ENCODE measurements around the gene TENM4.

TENM4 gene

DNA sequence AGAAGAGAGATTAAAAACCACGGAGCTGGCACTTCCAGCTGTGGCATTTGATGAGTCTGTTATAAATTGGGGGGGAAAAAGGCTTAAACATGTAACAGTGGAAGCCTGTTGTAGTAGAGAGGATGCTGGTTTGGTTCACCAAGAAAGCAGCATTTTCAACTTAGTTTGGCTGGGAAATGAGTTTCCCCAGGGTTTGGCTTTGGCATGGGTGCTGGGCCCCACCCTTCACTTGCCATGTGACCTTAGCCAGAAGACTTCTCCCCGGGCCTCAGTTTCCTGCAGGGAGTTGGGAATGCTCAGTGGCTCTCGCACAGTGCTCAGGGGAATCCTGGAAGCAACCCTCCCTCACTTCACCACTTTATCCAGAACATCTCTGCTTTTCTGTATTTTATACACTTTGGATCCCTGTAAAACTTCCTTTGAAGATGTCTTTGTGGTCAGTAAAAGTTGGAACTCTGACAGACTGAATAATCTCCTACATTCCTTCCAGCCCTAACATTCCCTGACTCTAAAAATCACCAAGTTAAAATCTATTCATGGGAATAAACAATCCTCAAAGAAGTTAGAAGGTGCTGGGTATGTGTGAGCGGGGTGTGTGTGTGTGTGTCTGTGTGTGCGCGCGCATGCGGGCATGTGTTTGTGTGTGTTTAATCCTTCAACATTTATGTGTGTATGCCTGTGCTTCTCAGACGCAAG is 166.0 kb downstream of the TENM4 start (continued):
- TF ChIP-seq, protein P1, sequence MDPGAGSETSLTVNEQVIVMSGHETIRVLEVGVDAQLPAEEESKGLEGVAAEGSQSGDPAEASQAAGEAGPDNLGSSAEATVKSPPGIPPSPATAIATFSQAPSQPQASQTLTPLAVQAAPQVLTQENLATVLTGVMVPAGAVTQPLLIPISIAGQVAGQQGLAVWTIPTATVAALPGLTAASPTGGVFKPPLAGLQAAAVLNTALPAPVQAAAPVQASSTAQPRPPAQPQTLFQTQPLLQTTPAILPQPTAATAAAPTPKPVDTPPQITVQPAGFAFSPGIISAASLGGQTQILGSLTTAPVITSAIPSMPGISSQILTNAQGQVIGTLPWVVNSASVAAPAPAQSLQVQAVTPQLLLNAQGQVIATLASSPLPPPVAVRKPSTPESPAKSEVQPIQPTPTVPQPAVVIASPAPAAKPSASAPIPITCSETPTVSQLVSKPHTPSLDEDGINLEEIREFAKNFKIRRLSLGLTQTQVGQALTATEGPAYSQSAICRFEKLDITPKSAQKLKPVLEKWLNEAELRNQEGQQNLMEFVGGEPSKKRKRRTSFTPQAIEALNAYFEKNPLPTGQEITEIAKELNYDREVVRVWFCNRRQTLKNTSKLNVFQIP (CRISPR knock-in tag; IDR thresholded peaks at IDR 0.05; ENCODE audit: borderline replicate concordance, low read depth) = no peak
- no peak for TF ChIP-seq ZFP3 (CRISPR knock-in tag; IDR thresholded peaks at IDR 0.05)

DNA sequence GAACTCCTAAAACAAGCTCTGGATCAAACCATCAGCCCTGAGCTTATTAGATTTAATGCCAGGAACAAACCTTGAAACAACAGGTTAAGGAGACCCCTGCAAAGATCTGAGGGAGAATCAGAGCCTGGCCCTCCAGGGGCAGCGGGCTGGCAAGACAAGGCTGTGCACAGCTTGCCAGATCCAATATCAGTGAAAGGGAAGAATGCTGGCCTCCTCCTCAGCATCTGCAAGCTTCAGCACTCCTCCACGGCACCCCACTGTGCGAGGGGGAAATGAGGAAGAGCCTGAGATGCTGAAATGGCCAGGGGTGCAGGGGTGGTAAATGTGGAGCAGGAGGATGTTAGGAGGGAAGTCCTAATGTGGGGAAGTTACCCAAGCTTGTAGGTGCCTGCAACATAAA is 167.0 kb downstream of the TENM4 start:
- no peak for TF ChIP-seq RARB (CRISPR knock-in tag; IDR thresholded peaks at IDR 0.05)
- TF ChIP-seq, protein P2, sequence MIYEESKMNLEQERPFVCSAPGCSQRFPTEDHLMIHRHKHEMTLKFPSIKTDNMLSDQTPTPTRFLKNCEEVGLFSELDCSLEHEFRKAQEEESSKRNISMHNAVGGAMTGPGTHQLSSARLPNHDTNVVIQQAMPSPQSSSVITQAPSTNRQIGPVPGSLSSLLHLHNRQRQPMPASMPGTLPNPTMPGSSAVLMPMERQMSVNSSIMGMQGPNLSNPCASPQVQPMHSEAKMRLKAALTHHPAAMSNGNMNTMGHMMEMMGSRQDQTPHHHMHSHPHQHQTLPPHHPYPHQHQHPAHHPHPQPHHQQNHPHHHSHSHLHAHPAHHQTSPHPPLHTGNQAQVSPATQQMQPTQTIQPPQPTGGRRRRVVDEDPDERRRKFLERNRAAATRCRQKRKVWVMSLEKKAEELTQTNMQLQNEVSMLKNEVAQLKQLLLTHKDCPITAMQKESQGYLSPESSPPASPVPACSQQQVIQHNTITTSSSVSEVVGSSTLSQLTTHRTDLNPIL (CRISPR knock-in tag; IDR thresholded peaks at IDR 0.05; ENCODE audit: low read depth) = no peak
- no peak for TF ChIP-seq TOX (CRISPR knock-in tag; IDR thresholded peaks at IDR 0.05; ENCODE audit: borderline replicate concordance)
- no peak for TF ChIP-seq OSR1 (CRISPR knock-in tag; IDR thresholded peaks at IDR 0.05)
- TF ChIP-seq ZC3H10 (CRISPR knock-in tag; IDR thresholded peaks at IDR 0.05) = no peak

DNA sequence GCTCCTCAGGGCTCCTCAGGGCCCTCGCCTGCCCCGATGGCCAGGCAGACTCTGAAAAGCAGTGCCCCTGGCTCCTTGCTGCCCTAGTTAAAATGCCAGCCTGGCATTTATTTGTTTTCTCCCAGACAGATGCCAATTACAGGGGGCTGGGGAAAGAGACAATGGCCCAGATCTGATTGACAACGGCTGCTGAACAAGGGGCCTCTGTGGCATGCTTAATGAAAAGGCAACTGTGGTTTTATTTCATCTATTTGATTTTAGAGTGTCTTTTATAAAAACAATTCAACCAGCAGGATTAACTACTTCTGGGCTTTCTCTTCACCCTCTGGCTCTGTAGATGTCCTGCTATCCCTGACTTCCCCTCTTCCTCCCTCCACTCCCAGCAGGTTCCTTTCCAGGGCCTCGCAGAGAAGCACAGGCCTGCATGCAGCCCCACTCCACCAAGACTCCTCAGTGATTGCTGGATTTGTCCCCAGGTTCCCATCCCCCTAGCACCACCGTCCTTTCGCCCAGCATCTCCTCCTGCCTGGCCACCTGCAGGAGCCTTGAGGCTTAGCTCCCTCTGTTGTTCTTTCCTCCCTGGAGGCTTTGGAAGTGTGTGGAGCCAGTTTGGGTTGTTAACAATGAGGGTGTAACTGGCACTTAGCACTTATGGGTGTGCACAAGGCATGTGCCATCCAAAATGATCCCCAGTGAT is 171.1 kb downstream of the TENM4 start:
- TF ChIP-seq ZNF8 (CRISPR knock-in tag; IDR thresholded peaks at IDR 0.05) (no peak), ZNF565 (CRISPR knock-in tag; conservative IDR thresholded peaks at IDR 0.05; ENCODE audit: low read depth) (no peak), ARNTL (CRISPR knock-in tag; IDR thresholded peaks at IDR 0.05; ENCODE audit: borderline replicate concordance, low read depth) (no peak), TOX (CRISPR knock-in tag; IDR thresholded peaks at IDR 0.05; ENCODE audit: borderline replicate concordance) (no peak), ISL1 (CRISPR knock-in tag; IDR thresholded peaks at IDR 0.05) (no peak), ZFP30 (CRISPR knock-in tag; IDR thresholded peaks at IDR 0.05) (no peak), ZC3H10 (CRISPR knock-in tag; IDR thresholded peaks at IDR 0.05) (no peak)
- TF ChIP-seq, protein P3, sequence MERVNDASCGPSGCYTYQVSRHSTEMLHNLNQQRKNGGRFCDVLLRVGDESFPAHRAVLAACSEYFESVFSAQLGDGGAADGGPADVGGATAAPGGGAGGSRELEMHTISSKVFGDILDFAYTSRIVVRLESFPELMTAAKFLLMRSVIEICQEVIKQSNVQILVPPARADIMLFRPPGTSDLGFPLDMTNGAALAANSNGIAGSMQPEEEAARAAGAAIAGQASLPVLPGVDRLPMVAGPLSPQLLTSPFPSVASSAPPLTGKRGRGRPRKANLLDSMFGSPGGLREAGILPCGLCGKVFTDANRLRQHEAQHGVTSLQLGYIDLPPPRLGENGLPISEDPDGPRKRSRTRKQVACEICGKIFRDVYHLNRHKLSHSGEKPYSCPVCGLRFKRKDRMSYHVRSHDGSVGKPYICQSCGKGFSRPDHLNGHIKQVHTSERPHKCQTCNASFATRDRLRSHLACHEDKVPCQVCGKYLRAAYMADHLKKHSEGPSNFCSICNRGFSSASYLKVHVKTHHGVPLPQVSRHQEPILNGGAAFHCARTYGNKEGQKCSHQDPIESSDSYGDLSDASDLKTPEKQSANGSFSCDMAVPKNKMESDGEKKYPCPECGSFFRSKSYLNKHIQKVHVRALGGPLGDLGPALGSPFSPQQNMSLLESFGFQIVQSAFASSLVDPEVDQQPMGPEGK (CRISPR knock-in tag; IDR thresholded peaks at IDR 0.05; ENCODE audit: borderline replicate concordance) = no peak
- TF ChIP-seq, protein P1 (CRISPR knock-in tag; IDR thresholded peaks at IDR 0.05; ENCODE audit: borderline replicate concordance, low read depth) = no peak
- no peak for ATAC-seq

More for the DNA sequence above, 167.0 kb downstream of the TENM4 start:
- no peak for ATAC-seq

DNA sequence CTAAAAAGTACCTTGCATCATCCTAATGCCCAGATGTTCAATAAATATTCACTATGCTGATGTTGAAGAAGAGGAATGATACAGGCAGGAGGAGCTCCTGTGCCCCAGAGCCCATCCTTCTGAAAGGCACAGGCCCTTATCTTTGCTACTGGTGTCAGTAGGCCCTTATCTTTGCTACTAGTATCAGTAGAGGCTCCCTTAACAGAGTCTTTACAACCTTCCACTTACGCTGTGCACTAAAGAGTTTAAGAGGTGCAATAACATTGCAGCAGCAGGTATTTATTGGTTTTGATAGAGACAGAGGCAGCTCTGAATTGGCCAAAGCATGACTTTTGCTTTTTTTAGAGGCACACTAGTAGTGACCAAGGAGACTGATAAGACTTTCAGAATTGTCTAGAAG is 174.4 kb downstream of the TENM4 start:
- no peak for ATAC-seq
- no peak for TF ChIP-seq OSR1 (CRISPR knock-in tag; IDR thresholded peaks at IDR 0.05)
- no peak for TF ChIP-seq ZFP3 (CRISPR knock-in tag; IDR thresholded peaks at IDR 0.05)
- no peak for TF ChIP-seq ZNF565 (CRISPR knock-in tag; conservative IDR thresholded peaks at IDR 0.05; ENCODE audit: low read depth)
- TF ChIP-seq GLIS3 (CRISPR knock-in tag; IDR thresholded peaks at IDR 0.05) = no peak

DNA sequence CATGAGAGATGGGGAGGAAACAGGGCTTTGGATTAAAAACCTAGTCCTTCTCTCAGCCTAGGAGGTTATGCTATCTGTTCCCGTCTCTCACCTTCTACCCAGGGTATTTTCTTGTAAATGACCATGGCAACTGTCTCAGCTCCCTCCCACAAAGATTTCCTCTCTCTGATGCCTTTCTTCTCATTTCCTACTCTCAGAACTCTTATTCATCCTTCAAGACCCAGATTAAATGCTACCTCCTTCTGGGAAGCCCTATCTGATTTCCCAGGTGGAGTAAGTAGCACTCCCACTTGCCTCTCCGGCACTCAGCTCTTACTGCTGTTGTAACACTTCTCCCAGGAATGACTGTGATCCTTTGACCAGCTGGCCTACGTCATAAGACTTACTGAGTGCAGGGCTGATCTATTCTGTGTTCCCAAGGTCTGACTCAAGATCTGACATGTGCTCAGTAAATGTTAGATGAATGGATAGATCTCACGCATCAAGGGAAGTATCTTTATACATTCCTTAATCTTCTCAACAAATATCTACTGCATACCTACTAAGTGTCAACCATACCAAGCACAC is 175.0 kb downstream of the TENM4 start:
- ATAC-seq = no peak
- TF ChIP-seq, protein P2 (CRISPR knock-in tag; IDR thresholded peaks at IDR 0.05; ENCODE audit: low read depth) = no peak
- TF ChIP-seq, protein P4, sequence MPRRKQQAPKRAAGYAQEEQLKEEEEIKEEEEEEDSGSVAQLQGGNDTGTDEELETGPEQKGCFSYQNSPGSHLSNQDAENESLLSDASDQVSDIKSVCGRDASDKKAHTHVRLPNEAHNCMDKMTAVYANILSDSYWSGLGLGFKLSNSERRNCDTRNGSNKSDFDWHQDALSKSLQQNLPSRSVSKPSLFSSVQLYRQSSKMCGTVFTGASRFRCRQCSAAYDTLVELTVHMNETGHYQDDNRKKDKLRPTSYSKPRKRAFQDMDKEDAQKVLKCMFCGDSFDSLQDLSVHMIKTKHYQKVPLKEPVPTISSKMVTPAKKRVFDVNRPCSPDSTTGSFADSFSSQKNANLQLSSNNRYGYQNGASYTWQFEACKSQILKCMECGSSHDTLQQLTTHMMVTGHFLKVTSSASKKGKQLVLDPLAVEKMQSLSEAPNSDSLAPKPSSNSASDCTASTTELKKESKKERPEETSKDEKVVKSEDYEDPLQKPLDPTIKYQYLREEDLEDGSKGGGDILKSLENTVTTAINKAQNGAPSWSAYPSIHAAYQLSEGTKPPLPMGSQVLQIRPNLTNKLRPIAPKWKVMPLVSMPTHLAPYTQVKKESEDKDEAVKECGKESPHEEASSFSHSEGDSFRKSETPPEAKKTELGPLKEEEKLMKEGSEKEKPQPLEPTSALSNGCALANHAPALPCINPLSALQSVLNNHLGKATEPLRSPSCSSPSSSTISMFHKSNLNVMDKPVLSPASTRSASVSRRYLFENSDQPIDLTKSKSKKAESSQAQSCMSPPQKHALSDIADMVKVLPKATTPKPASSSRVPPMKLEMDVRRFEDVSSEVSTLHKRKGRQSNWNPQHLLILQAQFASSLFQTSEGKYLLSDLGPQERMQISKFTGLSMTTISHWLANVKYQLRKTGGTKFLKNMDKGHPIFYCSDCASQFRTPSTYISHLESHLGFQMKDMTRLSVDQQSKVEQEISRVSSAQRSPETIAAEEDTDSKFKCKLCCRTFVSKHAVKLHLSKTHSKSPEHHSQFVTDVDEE (CRISPR knock-in tag; IDR thresholded peaks at IDR 0.05) = no peak
- no peak for TF ChIP-seq ISL1 (CRISPR knock-in tag; IDR thresholded peaks at IDR 0.05)
- TF ChIP-seq CSDC2 (CRISPR knock-in tag; IDR thresholded peaks at IDR 0.05) = no peak
- no peak for TF ChIP-seq GLIS3 (CRISPR knock-in tag; IDR thresholded peaks at IDR 0.05)
- no peak for TF ChIP-seq ESRRG (CRISPR knock-in tag; IDR thresholded peaks at IDR 0.05)
- no peak for TF ChIP-seq ZFP3 (CRISPR knock-in tag; IDR thresholded peaks at IDR 0.05)
- TF ChIP-seq ZFP30 (CRISPR knock-in tag; IDR thresholded peaks at IDR 0.05) = no peak
- TF ChIP-seq ARNTL (CRISPR knock-in tag; IDR thresholded peaks at IDR 0.05; ENCODE audit: borderline replicate concordance, low read depth) = no peak
- no peak for TF ChIP-seq ZNF565 (CRISPR knock-in tag; conservative IDR thresholded peaks at IDR 0.05; ENCODE audit: low read depth)
- TF ChIP-seq BACH2 (CRISPR knock-in tag; IDR thresholded peaks at IDR 0.05; ENCODE audit: borderline replicate concordance) = no peak
- no peak for TF ChIP-seq TCF4 (CRISPR knock-in tag; IDR thresholded peaks at IDR 0.05; ENCODE audit: borderline replicate concordance)
- TF ChIP-seq TOX (CRISPR knock-in tag; IDR thresholded peaks at IDR 0.05; ENCODE audit: borderline replicate concordance) = no peak
